Posterior cingulate gyrus (tissue), 11 donors: ENCODE data around the gene ARPC3.
"Not testable (repeated sequence)": the region's sequence is repeated elsewhere in the genome, so short reads cannot be mapped to it uniquely, and the experiment has no call there.

Source experiments
- DNase-seq, 10 donors: peaks; one replicate each; pipeline versions ENCODE4 v3.0.0 to v3.0.0-alpha.2; 2020 to 2021; ENCODE audit warnings: mixed read lengths in 3 of 10
- intact Hi-C: fragments of 100-400 bp; cut with DNase I; formaldehyde crosslinking; loops from one replicate; pipeline ENCODE4 v1.15.1; 2023

Gene ARPC3

GRCh38 chr12:110449799-110450497 is at the start of gene ARPC3:
TSS of gene ARPC3 (minus strand) at chr12:110450337. CDS start at chr12:110450260, 77 bp downstream.
- intact Hi-C loops, result loop anchor here (2.0 to 5.0 kb wide), 3 partner anchors 52 to 439 kb away; partner anchors contain the start of genes RAD9B and VPS29
- peak; percentile 89 to 99 (median 94) for DNase-seq

DNA sequence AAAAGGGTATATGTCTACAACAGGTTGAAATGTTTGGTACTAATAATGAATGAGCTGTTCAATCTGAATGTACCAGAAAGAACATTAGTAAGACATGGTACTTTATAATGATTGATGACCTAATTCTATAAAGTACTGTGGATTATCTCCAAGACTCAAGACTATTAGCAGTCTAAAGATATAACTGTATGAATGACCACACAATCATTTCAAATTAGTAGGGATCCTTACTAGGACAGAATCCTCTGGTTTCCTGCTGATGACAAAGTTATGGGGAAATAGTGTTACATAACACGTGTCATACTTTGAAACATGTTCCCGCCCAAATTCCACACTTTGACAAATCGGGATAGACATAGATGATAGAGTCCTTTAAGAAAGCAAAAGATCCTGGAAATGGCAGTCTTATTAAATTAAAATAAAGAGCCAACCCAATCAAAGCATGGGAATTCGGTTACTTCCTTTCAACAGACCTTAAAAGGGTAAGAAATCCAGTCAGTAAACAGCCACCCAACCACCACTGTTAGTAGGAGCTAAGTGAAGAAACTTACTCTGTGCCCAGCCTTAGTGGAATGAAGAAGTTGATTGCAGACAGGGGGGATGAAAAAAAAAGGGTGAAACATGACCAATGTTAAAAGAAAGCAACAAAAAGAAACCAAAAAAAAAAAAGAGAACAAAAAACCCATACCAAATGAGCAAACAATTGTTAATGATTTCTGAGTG is 49.0 kb upstream of the ARPC3 start:
- intact Hi-C loops, result no loop called here
- DNase-seq, result no peak

DNA sequence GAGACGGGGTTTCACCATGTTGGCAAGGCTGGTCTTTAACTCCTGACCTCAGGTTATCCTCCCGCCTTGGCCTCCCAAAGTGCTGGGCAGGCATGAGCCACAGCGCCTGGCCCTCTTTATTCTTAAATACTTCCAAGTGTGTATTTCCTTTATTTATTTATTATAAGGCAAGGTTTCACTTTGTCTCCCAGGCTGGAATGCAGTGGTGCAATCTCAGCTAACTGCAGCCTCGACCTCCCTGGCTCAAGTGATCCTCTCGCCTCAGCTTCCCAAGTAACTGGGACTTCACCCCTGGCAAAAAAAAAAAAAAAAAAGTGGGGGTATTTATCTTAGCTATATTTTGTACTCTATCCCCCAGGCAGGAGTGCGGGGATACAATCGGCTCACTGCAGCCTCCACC is 25.3 kb upstream of the ARPC3 start:
- intact Hi-C loops, result no loop called here
- DNase-seq, result no peak

GRCh38 chr12:110468214-110469048 is 18.3 kb upstream of the ARPC3 start, which contains the start of the genes FAM216A and GPN3:
TSS of gene FAM216A (plus strand) at chr12:110468845. CDS start at chr12:110468876, 31 bp downstream.
TSS of gene GPN3 (minus strand) at chr12:110468257. CDS start at chr12:110468203, 54 bp downstream.
- peak; percentile 92 to 99 (median 95) for DNase-seq
- intact Hi-C loops, result loop anchor here (1.0 to 10.0 kb wide), 3 partner anchors 34 to 356 kb away; partner anchors contain the start of genes RAD9B and VPS29

- intact Hi-C loops, result loop anchor here (1.0 to 10.0 kb wide), 3 partner anchors 34 to 357 kb away; partner anchors contain the start of genes RAD9B and VPS29
- DNase-seq, result no peak
These were observed 17.7 kb upstream of the ARPC3 start for GRCh38 chr12:110467847-110468213.

GRCh38 chr12:110466791-110467190 is 16.7 kb upstream of the ARPC3 start:
- intact Hi-C loops, result loop anchor here (5.0 to 10.0 kb wide), 2 partner anchors 136 to 358 kb away; no protein-coding TSS in a partner anchor
- DNase-seq, result no peak

DNA sequence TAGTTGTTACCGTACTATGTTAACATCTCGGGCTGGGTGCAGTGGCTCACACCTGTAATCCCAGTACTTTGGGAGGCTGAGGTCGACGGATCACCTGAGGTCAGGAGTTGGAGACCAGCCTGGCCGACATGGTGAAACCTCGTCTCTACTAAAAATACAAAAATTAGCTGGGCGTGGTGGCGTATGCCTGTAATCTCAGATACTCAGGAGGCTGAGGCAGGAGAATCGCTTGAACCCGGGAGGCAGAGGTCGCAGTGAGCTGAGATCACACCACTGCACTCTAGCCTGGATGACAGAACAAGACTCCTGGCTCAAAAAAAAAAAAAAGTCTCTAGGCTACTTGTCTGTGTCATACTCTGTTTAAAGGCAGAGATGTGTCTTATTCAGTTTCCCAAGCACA is 15.6 kb upstream of the ARPC3 start:
- not testable (repeated sequence) for DNase-seq
- intact Hi-C loops, result loop anchor here (5.0 to 10.0 kb wide), 2 partner anchors 137 to 359 kb away; no protein-coding TSS in a partner anchor

GRCh38 chr12:110465024-110465423 is 14.9 kb upstream of the ARPC3 start:
- no peak for DNase-seq
- intact Hi-C loops, result loop anchor here (5.0 to 10.0 kb wide), 2 partner anchors 137 to 360 kb away; no protein-coding TSS in a partner anchor

DNA sequence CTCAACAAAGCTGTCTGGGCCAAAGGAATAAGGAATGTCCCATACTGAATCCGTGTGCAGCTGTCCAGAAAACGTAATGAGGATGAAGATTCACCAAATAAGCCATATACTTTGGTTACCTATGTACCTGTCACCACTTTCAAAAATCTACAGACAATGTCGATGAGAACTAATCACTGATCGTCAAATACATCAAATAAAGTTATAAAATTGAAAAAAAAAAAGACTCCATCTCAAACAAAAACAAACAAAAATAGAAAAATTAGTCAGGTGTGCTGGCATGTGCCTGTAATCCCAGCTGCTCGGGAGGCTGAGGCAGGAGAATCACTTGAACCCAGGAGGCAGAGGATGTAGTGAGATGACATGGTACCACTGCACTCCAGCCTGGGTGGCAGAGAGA is 11.1 kb upstream of the ARPC3 start:
- intact Hi-C loops, result loop anchor here (10.0 kb wide), 1 partner anchor 364 kb away; no protein-coding TSS in a partner anchor
- not testable (repeated sequence) for DNase-seq

DNA sequence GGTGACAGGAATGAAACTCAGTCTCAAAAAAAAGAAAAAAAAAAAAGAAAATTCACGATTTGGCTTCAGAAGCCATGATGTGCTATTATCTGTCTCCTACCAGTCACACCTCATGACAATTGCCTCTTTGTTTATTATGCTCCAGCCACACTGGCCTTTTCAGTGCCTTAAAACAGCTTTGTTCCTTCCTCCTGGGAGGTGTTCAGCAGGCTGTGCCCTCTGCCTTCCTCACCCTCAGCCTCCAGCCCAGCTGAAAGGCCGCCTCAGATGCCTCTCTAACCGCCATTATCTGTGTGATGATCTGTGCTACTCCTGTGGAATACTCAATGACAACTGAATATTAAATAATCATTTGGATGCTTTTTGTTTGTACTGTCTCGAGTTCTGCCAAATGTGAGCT is 8.6 kb upstream of the ARPC3 start:
- intact Hi-C loops, result no loop called here
- no peak for DNase-seq

DNA sequence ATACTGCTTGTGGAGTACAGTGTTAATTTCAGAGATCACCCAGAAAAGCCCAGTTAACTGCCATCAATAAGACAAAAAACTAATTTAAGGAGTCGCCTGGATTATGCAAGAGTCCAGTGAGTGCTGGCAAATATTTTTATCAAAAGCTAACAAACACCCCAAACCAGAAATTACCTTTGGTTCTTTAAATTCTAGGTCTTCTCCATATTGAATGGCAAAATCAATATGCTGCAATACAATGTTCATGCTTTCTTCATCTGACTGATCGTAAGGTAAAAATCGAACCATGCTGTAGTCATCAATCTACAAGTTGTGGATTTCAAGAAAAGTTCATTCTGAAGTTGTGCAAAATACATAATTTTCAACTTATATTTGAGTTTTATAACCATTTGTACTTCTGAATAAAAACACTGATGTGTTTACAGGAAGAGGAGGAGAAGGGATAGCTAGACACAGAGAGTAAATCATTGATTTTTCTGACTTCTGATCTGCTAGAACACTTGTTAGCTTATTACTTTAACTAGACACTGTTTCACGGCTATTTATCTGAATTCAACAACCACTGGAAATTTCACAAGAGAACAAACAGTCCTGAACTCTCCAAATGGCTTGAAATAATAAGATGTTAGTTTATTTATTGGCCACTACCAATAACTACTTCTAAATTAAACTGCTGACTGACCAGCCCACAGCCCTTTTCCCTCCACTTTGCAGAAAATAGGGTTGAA is 3.6 kb upstream of the ARPC3 start:
- DNase-seq, result no peak
- intact Hi-C loops, result loop anchor here (5.0 kb wide), 1 partner anchor 49 kb away; the partner anchor contains the start of genes RAD9B and VPS29

DNA sequence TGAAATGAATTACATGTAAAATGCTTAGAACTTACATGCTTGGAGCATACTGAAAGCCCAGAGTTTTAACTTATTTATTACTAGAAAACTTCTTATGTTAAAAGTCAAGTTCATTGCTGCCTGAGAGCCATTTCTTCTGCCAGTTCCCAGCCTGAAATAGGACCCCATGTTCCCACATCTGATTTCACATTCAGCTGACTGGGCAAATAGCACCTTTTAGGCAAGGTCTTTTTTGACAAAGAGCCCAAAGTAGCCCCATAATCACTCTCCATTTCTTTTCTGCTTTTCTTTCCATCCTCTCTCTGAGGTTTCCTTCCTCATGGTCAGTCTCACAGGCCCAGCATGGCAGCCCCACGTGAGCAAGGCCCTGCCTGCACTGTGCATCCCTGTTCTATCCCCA is 1.1 kb upstream of the ARPC3 start:
- intact Hi-C loops, result loop anchor here (2.0 to 5.0 kb wide), 3 partner anchors 51 to 438 kb away; partner anchors contain the start of genes RAD9B and VPS29
- no peak for DNase-seq

GRCh38 chr12:110444455-110444854 is 5.7 kb downstream of the ARPC3 start:
- intact Hi-C loops, result no loop called here
- no peak for DNase-seq

DNA sequence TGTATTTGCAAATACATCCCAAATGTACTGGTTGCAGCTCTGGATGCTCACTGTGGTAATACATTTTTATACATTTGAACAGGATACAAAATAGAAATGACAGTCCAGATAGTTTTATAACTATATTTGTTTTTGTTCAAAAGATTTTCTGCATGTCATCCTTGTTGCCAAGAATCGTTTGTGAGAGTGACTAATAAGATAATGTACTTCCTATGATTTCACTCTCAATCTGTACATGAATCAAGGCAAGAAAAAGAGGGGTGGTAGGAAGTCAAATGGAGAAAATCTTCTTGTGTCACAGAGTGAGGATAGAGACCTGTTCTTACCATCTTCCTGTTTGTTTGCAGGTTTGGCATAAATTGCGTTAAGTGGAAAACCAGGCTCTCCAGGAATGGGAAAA is 13.9 kb downstream of the ARPC3 start:
- DNase-seq, result no peak

DNA sequence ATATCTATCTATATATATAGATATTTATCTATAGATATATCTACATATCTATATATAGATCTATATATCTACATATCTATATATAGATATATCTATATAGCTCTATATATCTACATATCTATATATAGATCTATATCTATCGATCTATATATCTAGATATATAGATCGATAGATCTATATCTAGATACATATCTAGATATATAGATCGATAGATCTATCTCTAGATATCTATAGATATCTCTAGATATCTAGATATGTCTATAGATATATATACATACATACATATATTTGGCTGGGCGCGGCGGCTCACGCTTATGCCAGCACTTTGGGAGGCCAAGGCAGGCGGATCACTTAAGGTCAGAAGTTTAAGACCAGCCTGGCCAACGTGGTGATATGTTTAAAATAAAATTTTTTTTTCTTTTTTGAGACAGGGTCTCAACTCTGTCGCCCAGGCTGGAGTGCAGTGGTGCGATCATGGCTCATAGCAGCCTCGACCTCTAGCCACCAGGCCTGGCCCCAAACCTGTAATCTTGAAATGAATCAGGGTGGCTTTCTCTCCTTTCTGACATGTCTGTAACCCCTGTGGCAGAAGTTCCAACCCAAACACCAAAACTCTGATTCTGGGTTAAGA is 18.1 kb downstream of the ARPC3 start:
- intact Hi-C loops, result loop anchor here (1.0 kb wide), 1 partner anchor 332 kb away; no protein-coding TSS in a partner anchor
- DNase-seq, result peak in 1 of 10 donors; percentile 47

More for the DNA sequence above, 13.9 kb downstream of the ARPC3 start:
- intact Hi-C loops, result no loop called here

DNA sequence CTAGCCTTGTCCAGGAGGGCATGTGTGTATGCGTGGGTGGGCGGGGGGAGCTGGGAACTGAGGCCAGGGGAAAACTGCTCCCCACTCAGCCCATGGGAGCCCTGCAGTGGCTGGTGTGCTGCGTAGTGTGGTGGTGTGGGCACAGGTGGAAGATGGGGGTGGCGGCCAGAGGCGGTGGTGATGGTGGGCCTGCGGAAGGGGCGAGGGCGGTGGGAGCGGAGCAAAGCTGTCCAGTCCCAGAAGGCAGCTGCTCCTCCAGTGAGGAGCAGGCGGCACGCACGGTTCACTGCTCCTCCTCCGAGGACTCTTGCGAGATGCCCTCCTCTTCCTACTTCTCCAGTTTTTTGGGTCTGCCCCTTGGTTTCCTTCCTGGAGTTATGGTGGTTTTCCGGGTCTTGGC is 20.5 kb downstream of the ARPC3 start:
- DNase-seq, intact Hi-C loops: not testable (repeated sequence)

DNA sequence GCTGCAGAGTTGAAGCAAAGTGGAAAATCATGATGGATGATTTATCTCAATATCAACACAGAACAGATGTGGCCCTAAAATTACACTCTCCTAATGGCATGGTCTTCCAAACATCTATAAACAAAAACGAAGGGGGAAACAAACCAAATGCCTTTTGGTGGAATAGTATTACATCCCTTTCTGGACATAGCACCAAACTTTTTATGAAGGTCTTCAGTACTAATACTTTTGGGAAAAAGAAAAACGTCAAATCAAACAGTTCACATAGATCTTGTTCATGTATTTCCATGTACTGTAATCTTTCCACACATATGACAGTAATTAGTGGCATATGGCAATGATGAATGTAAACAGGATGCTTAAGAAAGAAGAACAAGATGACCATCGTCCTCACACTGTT is 23.7 kb downstream of the ARPC3 start:
- DNase-seq, result no peak
- intact Hi-C loops, result no loop called here

GRCh38 chr12:110424237-110424636 is 25.9 kb downstream of the ARPC3 start:
- DNase-seq, result no peak
- intact Hi-C loops, result no loop called here

GRCh38 chr12:110421701-110422100 is 28.4 kb downstream of the ARPC3 start:
- intact Hi-C loops, result no loop called here
- DNase-seq, result no peak
